Right forelimb (tissue), 1 donor: ENCODE data around the gene IL23R.
A peak's percentile ranks its signal among the peaks of the same experiment; 100 is the strongest.

Source experiments
- DNase-seq: peaks from one replicate; pipeline ENCODE4 v3.0.0-alpha.2; 2018

Gene IL23R

DNA sequence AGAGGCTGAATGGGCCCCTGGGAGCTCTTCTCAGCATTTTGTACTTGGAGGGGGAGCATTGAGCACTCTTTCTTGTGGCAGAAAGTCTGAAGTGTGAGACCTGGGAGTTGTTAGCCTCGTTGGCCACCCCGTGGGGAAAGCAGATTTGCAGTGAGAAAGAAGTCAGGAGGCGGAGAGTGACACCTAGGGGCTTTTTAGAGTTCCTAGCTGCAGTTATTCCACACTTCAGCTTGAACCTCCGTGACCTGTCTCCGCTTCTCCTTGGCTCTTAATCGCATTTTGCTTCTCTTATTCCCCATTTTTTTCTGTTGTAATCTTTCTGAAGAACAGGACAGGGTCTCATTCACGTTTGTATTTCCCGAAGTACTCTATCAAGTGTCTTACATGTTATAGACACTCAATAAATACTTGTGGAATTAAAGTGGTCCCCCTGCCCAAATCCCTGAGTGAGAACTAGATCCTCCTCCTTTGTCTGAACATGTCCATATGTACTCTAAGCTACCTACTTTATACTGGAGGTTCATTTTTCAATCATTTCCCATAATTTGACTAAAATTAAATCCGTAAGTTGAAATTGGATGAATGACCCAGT lies 17.0 kb upstream of the IL23R start:
- peak; percentile 56 for DNase-seq

DNA sequence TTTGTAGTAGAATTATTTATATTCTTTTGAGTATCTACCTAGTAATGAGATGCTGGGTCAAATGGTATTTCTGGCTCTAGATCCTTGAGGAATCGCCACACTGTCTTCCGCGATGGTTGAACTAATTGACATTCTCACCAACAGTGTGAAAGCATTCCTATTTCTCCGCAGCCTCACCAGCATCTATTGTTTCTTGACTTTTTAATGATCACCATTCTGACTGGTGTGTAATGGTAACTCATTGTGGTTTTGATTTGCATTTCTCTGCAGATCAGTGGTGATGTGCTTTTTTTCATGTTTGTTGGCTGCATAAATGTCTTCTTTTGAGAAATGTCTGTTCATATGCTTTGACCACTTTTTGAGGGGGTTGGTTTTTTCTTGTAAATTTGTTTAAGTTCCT lies 15.3 kb upstream of the IL23R start:
- no peak for DNase-seq

DNA sequence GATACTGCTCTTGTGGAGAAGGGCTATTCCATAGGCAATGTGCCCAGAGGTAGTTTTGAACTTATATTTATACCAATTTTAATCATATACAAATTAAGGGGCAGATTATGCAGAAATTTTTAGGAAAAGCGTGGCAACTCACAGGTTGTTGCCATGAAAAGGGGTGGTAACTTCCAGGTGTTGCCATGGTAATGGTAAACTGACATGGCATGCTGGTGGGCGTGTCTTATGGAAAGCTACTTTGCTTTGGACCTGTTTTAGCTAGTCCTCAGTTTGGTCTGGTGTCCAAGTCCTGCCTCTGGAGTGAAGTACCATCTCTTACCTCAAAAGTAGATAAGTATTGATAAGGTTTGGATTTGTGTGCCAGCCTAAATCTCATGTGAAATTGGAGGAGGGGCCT lies 7.9 kb upstream of the IL23R start:
- no peak for DNase-seq

- DNase-seq: no peak
These were observed 7.0 kb upstream of the IL23R start for GRCh38 chr1:67159233-67159632.

DNA sequence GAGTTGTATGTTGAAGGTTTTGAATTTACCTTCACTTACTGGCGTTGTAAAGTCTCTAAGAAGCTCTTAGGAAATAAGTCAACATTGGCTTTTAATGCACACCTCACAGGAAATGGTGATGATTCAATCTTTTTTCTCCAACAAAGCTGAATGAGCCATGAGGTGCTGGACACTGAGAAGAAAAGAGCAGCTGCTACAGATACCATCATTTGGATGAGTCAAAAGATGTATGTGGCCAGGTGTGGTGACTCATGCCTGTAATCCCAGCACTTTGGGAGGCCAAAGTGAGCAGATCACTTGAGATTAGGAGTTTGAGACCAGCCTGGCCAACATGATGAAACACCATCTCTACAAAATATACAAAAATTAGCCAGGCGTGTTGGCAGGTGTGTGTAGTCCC lies 3.3 kb upstream of the IL23R start:
- DNase-seq: no peak

GRCh38 chr1:67165468-67166041 lies 699 bp upstream of the IL23R start:
- DNase-seq: no peak

DNA sequence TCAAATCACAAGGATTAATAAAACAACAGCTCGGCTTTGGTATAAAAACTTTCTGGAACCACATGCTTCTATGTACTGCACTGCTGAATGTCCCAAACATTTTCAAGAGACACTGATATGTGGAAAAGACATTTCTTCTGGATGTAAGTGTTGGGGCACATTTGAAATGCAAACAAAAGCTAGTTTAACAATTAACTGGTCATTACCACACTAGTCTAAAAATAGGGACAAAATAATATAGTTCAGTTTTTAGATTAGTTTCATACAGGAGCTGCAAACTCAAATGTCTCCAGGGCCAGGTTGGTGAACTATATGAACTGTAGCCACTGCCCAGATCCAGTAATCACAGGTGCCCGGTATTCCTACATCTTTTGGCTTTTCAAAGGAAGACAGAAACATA lies 3.2 kb downstream of the IL23R start:
- no peak for DNase-seq

GRCh38 chr1:67169932-67170331 lies 3.7 kb downstream of the IL23R start:
- no peak for DNase-seq

- DNase-seq: no peak
These were observed 4.7 kb downstream of the IL23R start for GRCh38 chr1:67170751-67171573.

DNA sequence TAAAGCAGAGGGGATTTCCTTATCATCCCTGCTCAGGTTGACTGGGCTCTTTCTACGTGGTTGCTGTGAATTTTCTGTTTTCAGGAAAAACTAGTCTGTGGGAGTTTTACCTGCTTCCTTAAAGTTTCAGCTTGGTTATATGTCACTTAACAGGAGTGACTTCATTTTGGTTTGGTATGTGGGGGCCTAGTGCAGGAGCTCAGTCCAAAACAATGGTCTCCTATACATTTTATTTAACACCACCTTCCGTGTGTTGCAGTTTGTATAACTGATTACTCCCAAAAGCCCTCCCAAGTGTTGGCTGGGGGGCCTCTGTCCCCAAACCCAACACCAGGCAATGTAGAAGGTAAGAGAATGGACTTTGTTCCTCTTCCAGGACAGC lies 5.3 kb downstream of the IL23R start:
- DNase-seq: no peak

GRCh38 chr1:67171978-67172377 lies 5.7 kb downstream of the IL23R start:
- no peak for DNase-seq

- no peak for DNase-seq
These were observed 7.7 kb downstream of the IL23R start for GRCh38 chr1:67173988-67174387.

GRCh38 chr1:67174716-67175284 lies 8.5 kb downstream of the IL23R start:
- DNase-seq: no peak

DNA sequence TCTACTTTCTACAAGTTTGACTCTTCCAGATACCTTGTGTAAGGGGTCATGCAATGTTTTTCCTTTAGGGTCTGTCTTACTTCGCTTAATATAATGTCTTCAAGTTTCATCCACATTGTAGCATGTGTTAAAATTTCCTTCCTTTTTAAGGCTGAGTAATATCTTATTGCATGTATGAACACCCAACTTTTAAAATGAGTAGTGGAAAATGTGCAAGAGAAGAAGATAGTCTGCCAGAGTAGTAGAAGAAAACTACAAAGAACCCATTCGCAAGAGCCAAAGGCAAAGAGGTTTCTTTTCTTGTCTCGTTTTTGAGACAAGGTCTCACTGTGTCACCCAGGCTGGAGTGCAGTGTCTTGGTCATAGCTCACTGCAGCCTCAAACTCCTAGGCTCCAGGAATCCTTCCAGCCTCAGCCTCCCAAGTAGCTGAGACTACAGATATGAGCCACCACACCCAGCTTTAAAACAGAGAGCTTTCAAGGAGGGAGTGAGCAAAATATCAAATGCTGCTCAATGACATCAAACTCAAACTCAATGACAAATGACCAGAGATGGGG lies 9.4 kb downstream of the IL23R start:
- DNase-seq: no peak

GRCh38 chr1:67184838-67185421 lies 18.7 kb downstream of the IL23R start:
- no peak for DNase-seq

DNA sequence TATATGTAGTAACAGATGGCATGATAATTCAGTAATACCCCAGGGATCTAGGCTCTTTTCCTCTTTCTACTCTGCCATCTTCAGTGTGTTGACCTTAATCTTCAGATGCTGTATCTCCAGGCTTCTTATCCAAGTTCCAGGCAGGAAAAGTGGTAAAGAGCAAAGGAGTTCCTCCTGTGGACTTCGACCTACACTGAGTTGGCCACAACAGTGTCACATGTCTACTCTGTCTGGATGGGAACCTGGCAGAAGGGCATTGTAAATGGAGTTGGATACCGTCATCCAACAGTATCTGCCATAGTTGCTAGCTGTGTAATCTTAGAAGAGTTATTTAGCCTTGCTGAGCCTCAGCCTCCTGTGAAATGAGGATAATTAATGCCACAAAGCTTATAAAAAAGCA lies 21.9 kb downstream of the IL23R start:
- no peak for DNase-seq

DNA sequence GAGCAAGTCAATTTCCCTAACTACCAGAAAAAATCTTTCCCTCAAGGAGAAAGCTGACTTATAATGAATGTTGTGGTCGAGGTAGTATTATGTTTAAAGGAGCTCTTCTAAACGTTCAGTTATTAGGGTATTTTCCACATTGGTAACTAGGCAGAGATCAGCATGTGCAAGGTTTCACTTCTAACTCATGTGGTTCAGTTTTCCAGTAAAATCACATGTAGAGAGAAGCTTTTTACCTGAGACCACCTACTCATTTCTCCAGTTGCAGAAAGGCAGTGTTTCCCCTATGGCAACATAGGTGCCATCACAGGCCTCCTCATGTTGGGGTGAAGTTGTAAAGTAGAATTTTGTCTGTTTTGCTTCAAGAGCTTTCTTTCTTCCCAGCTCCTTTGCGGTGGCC lies 23.7 kb downstream of the IL23R start:
- no peak for DNase-seq

GRCh38 chr1:67190410-67190809 lies 24.2 kb downstream of the IL23R start:
- DNase-seq: no peak

DNA sequence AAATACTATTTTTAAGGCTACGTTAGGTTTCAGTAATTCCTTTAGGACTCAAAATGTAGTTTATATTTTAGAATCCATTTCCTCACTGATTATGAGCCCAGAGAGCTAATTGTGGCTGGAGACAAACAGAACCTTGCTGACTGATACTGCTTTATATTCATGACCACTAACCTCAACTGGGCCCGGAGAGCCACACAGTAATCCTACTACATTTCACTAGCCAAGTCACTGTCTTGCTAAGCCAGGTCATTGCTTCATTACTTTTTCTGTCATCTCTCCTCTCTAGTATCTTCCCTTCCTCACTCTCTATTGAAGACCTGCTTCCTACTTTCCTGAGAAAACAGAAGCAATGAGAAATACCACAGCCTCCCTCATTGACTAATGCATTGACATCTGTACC lies 24.7 kb downstream of the IL23R start:
- no peak for DNase-seq

DNA sequence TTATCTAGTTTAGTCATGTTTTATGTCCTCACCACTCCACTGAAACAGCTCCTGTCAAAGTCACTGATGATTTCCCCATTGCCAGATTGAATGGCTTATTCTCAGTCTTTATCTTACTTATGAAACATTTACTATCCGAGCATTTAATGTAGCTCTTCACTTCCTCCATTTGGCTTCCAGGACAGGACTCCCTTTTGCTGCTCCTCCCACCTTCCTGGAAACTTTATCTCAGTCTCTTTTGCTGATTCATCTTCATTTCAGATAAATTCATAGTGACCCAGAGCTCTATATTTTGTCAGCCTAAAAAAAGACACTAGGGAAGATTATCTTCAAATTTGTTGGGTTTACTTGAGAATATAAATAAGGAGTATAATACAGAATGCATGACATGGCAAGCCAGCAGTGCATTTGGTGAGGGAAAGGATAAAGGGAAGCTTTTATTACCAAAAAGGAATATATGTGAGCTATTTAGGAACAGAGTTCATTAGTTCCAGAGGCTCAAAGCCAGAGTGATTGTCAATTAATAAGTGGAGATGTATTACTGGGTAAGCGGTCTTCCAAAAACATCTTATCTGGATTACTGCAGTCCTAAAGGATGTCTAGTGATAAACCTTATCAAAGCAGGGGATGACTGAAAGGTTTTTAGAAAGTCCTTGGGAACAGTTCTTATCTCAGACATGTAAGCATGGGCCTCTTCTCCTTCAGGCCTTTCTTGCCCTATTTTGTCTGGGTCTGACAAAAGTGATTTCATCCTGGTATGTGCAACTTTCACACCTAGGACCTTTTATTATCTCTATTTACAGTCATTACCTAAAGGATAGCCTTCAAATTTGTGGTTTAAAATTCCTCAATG lies 25.6 kb downstream of the IL23R start:
- no peak for DNase-seq

GRCh38 chr1:67192902-67193301 lies 26.6 kb downstream of the IL23R start:
- DNase-seq: no peak

DNA sequence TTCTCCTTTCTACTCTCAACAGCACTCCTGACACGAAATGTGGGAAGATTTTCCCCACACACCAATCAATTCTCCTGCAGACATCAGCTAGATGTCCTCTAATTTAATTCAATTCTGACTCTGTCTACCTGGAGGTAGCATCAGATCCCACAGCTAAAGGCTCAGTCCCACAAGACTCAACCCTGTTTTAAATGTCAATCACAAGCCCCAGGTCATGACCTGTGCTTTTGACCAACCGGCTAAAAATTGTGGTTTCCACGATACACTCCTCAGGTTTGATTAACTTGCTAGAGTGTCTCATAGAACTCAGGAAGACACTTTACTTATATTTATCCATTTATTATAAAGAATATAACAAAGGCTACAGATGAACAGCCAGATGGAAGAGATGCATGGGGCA lies 27.4 kb downstream of the IL23R start:
- no peak for DNase-seq
